OCI-LY7 (cell line): ENCODE measurements around the gene RAX2.

Experiments used
- EZH2phosphoT487 ChIP-seq: fragments of 200-600 bp; sonication (generic); IDR thresholded peaks from 2 replicates; pipeline ENCODE4 v1.6.1; 2018; ENCODE audit warnings: low read depth, borderline replicate concordance, mild to moderate bottlenecking, mixed run types, antibody characterized with exemption, low read length, moderate library complexity, mixed read lengths
- TF ChIP-seq, protein P1 (sequence below): fragments of 200-600 bp; sonication (generic); conservative IDR thresholded peaks from 2 replicates; pipeline ENCODE4 v1.5.1; 2014; ENCODE audit warnings: mild to moderate bottlenecking, antibody characterized with exemption, low read length, moderate library complexity, mixed read lengths

DNA sequence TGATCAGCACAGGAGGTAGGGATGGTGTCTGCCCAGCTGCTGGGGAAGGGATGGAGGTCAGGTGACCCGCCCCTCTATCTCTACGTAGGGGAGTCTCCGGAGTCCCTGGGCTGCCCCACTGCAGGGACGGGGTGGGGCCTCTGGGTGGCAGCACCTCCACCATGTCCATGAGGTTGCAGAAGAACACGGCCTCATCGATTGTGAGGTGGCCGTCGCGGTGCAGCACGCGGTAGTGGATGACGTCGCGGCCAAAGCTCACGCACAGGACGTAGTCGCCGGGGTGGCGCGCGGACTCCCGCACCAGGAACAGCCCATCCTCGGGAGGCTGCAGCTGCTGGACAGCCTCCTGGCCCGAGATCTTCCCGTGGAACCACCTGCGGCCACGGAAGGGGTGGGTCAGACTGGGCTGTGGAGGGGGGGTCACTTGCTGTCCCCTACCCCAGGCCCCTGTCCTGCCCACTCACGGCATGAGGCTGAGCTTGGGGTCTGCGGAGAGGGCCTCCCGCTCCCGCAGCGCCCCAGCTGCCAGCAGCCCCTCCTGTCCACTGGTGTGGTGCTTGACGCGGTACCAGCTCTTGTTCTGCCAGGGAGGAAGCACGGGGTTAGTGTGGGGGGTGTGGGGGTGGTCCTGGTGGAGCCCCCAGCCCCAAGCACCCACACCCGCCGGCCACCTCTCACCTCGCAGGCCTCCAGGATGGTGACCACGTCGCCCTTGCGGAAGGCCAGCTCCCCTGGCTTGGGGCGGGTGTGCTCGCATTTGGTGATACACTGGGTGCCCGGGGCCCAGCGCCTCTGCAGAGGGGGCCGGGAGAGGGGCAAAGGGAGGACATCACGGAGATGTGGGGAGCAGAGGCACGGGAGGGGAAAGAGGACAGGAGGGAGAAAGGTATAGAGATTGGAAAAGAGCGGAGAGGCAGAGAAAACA is 11.9 kb upstream of the RAX2 start:
- TF ChIP-seq, protein P1, sequence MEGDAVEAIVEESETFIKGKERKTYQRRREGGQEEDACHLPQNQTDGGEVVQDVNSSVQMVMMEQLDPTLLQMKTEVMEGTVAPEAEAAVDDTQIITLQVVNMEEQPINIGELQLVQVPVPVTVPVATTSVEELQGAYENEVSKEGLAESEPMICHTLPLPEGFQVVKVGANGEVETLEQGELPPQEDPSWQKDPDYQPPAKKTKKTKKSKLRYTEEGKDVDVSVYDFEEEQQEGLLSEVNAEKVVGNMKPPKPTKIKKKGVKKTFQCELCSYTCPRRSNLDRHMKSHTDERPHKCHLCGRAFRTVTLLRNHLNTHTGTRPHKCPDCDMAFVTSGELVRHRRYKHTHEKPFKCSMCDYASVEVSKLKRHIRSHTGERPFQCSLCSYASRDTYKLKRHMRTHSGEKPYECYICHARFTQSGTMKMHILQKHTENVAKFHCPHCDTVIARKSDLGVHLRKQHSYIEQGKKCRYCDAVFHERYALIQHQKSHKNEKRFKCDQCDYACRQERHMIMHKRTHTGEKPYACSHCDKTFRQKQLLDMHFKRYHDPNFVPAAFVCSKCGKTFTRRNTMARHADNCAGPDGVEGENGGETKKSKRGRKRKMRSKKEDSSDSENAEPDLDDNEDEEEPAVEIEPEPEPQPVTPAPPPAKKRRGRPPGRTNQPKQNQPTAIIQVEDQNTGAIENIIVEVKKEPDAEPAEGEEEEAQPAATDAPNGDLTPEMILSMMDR: peak; percentile 59
- TF ChIP-seq EZH2phosphoT487: no peak
